ENCODE results near the gene KIF2C.

- TF ChIP-seq POLR2AphosphoS5 (IDR thresholded peaks at IDR 0.05; ENCODE audit: low read depth, low read length) (no peak), CTCF (IDR thresholded peaks at IDR 0.05) (no peak), SIN3A (IDR thresholded peaks at IDR 0.05; ENCODE audit: borderline replicate concordance, insufficient read depth, low read depth, low read length) (no peak), REST (IDR thresholded peaks at IDR 0.05; ENCODE audit: insufficient read depth in 1 of 2, low read depth in 2 of 2, low read length in 1 of 2) (no peak), TCF7L2 (IDR thresholded peaks at IDR 0.05; ENCODE audit: low read depth, low read length) (no peak)
These were observed 5.9 kb upstream of the KIF2C start for GRCh38 chr1:44733784-44734183.

All from Panc1 (cell line).